B cell (primary cell): Measurements from ENCODE around the gene PPP1R36.

ENCODE experiments used
- EZH2 ChIP-seq: IDR thresholded peaks from 2 replicates; pipeline ENCODE4 v1.6.1; 2012; ENCODE audit warnings: borderline replicate concordance, low read depth, mild to moderate bottlenecking, moderate library complexity, low read length; ENCODE audit not compliant: insufficient read depth, poor library complexity, severe bottlenecking
- TF ChIP-seq, protein P1 (sequence below): fragments of 200-600 bp; IDR thresholded peaks from one replicate; pipeline ENCODE4 v1.8.0; 2022; ENCODE audit warnings: antibody characterized with exemption, mild to moderate bottlenecking

DNA sequence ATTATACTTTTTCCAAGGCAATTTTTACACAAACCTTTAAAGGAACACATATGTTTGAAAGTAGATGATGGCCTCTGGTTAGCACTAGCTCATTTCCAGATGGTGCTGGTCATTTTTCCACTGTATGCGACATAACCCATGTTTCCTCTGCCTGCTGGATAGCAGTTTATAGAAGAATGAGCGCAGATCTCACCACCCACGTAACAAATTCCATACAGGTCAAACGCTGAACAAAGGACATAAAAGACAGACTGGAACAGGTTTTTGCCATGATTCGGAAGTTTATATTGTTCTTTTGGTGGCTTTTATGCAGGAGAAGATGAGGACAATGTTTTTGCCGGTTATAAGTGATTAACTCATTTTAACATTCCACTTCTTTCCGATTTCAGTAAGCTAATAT lies 30.7 kb downstream of the PPP1R36 start:
- TF ChIP-seq, protein P1, sequence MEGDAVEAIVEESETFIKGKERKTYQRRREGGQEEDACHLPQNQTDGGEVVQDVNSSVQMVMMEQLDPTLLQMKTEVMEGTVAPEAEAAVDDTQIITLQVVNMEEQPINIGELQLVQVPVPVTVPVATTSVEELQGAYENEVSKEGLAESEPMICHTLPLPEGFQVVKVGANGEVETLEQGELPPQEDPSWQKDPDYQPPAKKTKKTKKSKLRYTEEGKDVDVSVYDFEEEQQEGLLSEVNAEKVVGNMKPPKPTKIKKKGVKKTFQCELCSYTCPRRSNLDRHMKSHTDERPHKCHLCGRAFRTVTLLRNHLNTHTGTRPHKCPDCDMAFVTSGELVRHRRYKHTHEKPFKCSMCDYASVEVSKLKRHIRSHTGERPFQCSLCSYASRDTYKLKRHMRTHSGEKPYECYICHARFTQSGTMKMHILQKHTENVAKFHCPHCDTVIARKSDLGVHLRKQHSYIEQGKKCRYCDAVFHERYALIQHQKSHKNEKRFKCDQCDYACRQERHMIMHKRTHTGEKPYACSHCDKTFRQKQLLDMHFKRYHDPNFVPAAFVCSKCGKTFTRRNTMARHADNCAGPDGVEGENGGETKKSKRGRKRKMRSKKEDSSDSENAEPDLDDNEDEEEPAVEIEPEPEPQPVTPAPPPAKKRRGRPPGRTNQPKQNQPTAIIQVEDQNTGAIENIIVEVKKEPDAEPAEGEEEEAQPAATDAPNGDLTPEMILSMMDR, result no peak
- TF ChIP-seq EZH2, result no peak
